KG1 (cell line): ENCODE results near the gene SULT2B1.
"Not testable (repeated sequence)": the region's sequence is repeated elsewhere in the genome, so short reads cannot be mapped to it uniquely, and the experiment has no call there.

Experiments used
- DNase-seq: peaks from one replicate; lab custom pipeline; 2025; lab: John Stamatoyannopoulos, UW

Gene SULT2B1

DNA sequence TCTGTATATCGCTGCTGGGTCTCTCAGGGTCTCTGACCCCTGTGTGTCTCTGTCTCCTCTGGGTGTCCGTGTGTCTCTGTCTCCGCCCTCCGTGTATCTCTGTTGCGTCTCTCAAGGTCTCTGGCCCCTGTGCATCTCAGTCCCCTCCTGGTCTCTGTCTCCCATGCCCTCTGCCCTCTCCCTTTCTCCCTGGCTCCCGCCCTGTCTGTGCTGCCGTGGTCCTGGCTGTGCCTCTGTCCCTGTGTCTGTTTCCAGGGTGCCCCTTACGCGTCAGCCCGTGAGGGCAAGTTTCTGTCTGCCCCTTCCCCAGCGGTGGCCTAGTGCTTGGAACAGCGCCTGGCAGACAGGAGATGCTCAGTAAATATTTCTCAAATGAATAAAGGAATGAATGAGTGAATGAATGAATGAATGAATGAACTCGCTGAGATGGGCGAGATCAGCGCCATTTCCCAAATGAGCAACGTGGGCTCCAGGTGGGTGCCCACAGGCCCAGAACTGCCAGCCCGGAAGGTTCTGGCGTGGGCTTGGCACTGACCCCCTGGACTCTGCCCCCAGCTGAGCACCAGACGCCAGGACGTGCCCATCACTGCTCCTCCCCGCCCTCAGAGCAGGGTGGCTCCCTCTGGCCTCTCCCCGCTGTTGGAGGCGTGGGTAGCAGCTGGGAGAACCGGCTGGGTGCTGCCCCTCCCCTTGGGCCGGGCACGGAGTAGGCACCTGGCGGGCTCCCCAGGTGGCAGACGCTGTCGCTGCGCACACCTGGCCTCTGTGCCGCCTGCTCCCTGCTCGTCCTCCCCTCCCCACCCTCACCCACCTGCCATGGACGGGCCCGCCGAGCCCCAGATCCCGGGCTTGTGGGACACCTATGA is at the start of gene SULT2B1:
Gene SULT2B1 (plus strand): TSS at position 736 of the 866 bp plus-strand sequence. CDS start 81 bp downstream, at position 817.
- DNase-seq = no peak

DNA sequence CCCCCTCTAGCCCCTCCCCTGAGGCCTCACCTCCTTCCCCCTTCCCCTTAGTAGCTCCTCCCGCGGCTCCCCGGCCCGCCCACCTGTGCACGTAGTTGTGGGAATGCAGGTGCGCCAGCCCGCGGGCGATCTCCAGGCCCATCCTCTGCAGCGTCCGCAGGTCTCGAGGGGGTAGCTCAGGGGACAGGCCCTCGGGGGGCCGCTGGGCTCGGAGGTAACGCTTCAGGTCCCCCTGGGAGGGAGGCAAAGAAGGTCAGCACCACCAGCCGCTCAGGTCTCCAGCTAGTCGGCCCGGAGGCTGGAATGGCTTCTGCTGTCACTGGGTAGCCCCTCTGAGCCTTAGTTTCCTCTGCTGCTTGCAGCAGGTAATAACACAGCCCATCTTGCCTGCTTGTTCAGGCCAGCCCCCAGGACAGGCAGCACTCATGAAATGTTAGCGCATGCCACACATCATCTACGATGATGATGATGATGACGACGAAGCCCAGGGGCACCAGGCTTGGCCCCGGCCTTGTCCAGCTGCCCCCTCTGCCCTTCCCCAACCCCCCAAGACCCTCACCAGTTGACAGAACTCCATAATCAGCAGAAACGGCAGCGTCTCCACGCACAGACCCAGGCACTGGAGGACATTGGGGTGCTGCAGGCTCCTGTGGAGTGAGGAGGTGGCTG is 49.5 kb upstream of the SULT2B1 start:
- no peak for DNase-seq

DNA sequence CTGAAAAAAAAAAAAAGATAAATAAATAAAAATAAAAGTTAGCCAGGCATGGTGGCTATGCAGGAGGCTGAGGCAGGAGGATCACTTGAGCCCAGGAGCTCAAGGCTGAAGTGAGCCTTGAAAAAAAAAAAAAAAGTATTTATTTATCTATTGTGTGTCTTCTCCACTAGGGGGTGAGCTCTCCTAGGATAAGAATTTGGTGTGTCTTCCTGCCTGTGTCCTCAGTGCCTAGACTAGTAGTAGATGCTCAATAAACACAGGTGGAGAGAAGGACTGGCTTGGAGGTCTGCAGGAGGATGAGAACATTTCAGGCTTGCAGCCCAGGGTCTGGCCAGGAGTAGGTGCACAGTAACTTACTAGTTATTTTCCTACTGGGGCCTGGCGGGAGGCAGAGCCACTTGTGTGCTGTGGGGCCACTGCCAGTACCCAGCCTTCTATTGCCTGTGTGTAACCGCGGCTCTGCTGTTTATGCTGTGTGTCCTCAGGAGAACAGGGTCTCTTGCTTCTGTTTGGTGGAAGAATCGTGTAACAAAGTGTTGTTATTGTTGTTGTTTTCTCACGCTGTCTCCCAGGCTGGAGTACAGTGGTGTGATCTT is 45.7 kb upstream of the SULT2B1 start:
- no peak for DNase-seq

DNA sequence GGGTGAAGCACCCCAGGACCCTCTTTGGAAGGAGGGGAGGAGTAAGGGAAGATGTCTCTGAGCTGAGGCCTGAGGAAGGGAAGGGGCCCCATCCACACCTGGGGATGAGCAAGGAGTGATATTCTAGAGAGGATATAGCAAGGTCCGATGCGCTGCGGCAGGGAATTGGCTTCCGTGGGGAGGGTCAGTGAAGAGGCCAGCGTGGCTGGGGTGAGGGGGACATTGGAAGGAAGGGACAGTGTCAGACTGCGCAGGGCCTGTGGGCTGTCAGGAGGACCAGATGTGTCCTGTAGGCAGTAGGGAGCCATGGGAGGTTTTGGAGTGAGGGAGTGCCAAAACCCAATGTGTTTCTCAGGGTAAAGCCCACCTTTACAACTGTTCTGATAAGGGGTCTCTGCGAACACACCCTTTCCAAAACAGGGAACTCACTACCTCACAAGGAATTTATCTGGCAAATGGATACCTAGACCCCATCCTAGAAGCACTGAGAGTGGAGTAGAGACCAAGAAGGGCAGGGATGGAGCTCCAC is 44.0 kb upstream of the SULT2B1 start:
- DNase-seq = no peak

DNA sequence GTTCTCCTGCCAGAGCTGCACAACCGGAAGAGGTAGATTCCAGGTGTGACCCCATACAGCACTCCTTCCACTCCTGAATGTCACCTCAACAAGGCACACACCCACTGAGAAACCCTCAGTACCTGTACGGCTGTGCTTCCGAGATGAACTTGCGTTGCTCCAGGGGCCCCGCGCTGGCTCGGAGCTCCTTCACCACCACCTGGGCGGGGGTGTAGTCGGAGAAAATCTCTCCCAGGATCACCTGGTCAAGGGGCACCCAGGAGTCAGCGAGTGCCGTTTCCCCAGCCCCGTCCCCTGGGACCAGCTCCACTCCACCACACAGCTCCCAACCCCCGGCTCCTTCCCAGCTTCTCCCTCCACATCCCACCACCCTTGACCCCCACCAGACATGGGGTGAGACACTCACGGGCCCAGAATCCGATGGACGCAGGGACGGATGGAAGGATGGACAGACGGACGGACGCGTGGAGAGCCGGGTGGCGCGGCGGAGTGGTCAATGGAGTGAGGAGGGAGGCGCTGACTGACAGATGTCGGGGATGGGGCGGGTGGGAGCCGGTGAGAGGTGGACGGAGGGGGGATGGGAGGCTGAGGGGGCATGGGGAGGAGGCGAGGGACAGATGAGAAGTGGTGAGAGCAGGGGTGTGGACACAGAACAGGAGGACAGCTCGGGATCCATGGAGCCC is 43.1 kb upstream of the SULT2B1 start:
- DNase-seq = no peak

DNA sequence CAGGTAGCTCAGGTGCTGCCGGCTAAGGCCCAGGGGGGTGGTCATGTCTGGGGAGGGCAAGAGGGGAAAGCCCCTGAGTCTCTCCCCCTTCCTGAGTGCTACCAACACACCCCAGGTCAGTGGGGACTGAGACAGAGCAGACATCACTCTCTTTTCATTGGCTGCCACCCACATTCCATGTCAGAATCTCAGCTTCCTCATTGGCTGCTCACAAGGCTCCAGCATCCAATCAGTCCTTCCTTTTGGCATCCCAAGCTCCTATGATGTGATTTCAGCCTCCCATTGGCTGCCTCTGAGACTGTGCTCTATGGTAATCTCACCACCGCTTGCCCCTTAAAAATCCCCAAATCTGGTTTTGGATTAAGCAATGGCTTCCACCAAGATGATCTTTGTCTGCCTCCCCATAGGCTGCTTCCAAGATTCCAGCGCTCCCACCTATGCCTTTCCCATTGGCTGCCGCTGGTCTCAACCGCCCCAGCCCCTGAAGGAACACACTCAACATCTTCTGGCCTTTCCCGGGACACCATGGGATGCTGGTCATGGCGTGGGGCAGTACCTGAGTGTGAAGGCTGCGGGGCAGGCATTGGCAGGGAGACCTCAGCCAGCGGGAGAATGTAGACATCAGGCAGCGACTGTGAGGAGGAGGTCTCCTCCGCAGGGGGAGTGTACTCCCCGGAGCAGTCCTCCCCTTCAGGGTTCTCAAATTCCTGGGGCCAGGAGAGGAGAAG is 42.3 kb upstream of the SULT2B1 start:
- no peak for DNase-seq

DNA sequence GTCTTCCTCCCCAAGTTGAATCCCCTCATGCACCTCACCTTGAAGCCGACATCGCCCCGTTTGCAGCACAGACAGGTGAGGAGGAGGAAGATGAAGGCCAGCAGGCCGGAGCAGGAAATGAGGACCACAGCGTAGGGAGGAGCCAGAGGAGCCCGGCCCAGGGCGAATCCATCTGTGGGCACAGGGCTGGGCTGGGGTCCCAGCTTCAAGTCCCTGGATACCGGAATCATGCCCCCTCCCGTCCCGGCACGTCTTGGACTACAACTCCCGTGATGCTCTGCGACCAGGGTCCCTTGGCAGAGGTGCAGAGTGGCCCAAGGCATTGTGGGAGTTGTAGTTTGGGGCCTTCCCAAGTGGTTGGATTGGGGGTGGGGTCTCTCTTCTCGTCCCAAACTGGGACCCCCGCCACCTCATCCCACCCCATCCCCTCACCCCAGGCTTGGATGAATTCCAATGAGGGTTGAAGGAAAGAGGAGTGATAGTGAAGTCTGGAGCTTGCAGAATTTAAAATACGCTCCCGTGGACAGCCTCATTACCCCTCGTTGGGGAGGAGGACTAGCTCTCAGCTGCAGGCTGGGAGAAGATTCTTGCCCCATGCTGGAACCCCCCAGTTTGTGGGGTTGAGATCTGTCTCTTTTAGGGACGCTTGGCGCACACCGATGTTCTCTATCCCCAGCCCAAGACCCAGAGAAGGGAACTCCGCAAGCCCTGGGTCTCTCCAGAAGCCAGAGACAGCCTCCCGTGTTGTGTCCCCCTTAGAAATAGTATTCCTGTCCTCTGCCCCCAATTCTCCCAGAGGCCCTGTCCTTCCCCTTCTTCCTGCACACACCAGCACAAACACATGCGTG is 41.3 kb upstream of the SULT2B1 start:
- DNase-seq = peak; percentile 30

DNA sequence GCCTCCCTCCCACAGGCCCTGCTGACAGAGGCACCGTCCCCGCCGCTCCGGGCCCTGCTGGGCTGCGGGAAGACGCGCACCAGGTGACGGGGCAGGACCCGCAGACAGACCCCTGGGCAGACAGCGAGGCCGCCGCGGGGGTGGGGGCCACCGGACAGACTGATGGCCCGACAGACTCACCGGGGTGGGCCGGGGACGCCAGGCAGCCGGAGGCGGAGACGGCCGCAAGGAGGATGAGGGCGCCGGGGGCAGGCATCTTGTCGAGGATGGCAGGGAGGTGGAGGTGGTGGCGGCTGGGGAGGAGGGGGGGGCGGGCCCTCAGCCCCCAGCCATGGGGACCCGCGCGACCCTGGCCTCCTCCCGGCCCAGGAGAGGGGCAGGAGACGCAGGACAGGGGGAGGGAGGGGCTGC is 40.6 kb upstream of the SULT2B1 start:
- no peak for DNase-seq

DNA sequence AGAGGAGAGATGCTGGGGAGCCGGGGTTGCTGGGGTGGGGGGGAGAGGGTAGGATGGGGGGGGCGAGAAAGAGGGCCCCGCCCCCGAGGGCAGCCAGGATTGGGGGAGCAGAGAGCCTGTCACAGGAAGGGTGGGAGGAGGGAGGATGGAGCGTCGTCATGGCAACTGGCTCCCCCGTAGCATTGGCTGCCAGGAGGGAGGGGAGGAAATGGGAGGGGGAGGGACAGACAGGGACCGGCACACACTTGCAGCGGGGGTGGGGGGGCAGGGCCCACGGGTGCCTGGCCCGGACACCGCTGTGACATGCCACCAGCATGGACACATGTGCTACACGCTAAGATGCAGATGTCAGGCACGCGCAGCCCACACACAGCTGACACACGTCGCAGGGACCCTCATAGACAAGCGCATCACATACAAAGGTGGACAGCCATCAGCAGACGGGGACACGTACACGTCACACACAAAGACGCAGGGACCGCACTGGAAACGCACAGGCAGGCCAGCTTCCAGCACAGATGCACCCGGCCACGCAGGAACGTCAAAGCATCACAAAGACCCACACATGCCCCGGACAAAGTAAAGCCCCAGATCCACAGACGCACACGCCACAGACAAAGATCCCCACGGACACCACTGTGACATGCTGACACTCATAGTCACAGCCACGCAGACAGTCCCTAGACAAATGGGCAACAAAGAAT is 40.0 kb upstream of the SULT2B1 start, which contains the start of gene LMTK3:
Gene LMTK3 (minus strand): TSS at position 36 of the 704 bp plus-strand sequence. CDS start 259 bp downstream, outside the sequence.
- DNase-seq = no peak

DNA sequence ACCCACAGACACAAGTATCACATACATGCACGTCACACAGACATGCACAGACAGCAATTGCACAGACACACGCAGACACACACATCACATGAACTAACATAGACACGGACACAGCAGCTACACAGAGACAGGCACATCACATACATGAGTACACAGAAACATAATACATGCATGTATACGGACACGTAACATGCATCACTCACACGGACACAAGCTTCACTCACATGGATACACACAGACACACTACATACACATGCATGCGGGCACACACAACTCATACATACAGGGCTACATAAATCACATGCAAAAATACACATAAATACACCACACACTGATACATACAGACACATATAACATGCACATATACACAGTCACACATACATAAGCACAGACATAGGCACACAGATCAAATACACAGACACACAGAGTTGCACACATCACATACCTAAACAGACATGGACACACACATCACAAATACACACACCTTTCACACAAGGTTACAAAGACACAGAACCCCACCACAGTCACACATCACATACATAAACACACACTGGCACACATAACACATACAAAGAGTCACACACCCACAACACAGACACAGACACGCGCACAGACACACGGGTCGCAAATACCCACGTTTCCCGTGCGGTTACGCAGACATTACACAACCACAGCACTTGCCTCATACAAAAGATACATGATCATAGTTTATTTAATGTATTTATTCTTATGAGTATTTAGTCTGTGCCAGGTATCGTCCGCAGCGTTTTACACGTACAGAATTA is 39.3 kb upstream of the SULT2B1 start:
- DNase-seq = no peak

DNA sequence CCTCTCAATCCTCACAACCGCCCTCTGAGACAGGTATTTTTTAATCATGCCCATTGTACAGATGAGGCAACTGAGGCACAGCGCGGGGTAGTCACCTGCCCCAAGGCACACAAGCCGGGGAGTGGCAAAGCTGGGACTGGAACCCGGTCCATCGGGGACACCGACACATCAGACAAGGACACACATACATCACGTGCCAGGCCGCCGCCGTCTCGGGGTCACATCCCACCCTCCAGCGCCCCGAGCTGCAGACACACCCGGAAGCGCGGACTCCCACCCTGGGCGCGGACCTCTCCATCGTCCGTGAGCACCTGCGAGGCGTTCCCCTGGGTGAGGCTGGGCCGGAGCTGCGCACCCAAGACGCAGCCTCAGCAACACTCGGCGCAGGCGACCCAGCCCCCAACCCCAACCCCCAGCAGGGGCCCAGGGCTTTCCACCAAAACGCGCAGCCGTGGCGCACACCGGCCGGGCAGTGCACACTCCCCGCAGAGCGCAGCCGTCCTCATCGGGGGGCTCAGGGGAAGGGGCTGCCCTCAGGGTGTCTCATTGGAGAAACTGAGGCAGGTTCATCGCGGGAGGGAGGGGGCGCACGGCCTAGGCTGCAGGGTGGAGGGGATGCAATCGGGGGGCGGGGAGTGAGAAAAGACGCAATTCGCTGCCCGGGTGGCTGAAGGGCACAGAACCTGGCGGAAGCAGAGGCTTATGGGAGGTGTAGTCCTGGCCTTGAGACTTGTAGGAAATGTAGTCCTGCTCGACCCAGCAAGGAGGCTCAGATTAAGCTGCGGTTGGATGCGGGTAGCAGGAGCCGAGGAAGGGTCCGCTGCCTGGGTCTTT is 38.5 kb upstream of the SULT2B1 start:
- peak; percentile 45 for DNase-seq

DNA sequence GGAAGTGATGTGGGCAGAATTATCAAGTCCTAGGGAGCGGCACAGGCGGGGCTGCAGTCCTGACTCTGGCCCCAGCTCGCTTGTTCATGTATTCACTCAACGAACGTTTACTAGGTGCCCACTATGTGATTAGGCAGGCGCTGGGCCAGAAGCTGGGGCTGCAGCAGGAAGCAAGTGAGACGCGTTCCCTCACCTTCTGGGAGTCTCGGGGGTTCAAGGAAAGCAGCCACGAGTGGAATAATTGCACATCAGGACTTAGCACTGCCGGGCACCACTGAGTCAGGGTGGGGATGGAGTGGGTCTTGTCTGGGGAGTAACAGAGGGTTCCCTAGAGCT is 37.9 kb upstream of the SULT2B1 start:
- no peak for DNase-seq

DNA sequence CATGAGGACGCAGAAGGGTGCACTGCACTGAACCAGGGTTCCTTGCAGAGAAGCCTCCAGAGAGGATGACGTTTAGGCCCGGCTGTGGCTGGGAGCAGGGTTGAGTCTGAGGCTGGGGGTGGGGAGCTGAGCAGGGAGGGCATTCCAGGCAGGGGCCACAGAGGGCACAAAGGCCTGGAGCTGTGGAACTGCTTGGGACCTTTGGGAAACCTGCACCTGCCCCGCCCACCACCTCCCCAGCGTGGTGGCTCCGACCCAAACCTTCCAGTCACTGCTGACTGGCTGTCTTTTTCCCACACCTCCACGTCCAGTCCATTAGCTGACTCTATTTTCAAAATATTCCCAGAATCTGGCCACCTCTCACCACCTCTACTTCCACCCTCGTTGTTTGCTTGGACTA is 35.4 kb upstream of the SULT2B1 start:
- no peak for DNase-seq

DNA sequence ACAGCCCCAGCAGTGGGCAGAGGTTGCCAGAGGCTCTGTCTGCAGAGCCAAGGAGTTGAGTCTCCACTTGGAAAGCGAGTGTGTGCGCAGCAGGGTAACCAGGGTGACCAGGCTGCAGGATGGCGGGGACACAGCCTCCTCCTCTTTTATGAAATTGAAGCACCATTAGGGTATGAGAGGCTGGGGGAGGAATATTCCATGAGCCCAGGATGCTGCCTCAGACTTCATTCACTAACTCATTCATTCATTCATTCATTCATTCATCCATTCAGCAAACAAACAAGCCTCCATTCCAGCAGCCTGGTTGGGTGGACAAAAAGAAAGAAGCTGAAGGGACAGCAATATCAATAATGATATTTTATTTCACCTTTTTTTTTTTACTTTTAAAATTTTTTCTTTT is 33.8 kb upstream of the SULT2B1 start:
- DNase-seq = no peak

DNA sequence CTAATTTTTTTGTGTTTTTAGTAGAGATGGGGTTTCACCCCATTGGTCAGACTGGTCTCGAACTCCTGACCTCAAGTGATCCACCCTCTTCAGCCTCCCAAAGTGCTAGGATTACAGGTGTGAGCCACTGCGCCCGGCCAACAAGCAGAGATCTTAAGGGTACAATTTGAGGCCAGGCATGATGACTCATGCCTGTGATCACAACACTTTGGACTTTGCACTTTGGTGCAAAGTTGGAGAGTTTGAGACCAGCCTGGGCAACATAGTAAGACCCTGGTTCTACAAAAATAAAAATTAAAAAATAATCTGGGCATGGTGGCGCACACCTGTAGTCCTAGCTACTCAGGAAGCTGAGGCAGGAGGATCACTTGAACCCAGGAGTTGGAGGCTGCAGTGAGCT is 32.5 kb upstream of the SULT2B1 start:
- DNase-seq = not testable (repeated sequence)

DNA sequence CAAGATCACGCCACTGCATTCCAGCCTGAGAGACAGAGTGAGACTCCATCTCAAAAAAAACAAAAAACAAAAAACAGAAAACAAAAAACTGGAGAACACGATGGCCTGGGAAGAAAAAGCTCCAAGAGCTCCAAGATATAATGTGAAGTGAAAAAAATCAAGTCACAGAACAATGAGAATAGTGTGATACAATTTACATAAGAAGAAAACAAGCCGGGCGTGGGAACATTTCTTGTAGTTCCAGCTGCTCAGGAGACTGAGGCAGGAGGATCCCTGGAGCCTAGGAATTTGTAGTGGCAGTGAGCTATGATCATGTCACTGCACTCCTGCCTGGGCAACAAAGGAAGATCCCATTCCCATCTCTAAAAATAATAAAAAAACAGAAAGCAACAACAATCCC is 31.8 kb upstream of the SULT2B1 start:
- no peak for DNase-seq

DNA sequence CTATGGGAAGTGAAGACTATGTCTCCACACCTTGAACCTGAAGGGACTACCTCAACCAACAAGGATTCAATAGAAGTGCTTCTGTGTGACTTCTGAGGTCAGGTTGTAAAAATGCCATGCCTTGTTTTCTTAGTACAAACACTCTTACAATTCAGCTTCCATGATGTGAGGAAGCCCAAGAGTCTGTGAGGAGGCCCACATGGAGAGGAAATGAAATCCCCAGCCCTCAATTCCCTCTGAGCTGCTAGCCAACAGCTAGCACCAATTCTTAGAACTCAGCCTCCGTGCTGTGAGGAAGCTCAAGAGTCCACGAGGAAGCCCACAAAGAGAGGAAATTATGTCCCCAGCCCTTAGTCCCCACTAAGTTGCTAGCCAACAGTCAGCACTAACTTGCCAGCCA is 27.8 kb upstream of the SULT2B1 start:
- no peak for DNase-seq

DNA sequence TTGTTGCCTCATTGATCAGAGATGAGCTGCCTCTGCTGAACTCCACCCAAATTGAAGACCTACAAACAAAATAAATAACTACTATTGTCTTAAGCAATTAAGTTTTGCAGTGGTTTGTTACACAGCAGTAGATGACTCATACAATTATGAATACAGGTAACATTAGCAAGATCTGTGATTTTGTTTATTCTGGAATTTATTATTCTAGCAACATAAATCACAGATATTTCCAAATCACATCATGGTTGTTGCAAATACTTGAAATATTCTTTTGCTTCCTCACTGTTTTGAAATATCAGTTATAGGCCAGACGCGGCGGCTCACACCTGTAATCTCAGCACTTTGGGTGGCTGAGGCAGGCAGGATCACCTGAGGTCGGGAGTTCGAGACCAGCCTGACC is 27.2 kb upstream of the SULT2B1 start:
- DNase-seq = no peak
